LNCaP clone FGC (cell line): ENCODE measurements around the gene VPS39.

ENCODE experiments used
- DNase-seq: peaks from one replicate; pipeline ENCODE4 v3.0.0-alpha.2; 2011; ENCODE audit warnings: low read depth
- H3K4me3 ChIP-seq: 2 replicates; pipeline ENCODE4 v1.5.1; 2011; ENCODE audit warnings: mild to moderate bottlenecking, low read depth, low read length, control low read depth
- TF ChIP-seq, protein P1 (sequence below): IDR thresholded peaks from 2 replicates; pipeline ENCODE4 v1.5.1; 2012; ENCODE audit warnings: mild to moderate bottlenecking; ENCODE audit not compliant: control insufficient read depth, insufficient read depth; ENCODE audit errors: extremely low read depth

Gene VPS39

DNA sequence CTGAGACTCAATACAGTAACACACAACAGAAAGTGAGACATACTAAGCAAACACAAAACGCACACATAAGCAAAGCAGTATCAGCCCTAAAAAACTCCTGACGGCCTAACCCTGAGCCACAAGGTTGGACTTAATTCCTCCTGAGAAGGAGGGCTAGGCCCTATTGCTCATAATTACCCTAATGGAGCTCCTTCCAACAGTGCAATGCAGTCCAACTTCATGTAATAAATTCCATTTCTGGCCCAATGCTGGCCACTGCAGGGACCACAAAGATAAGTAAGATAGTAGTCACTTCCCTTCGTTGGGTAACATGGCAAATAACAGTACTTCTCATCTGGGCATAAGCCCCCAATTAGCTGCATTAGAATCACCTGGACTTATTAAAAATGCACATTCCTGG, 4.2 kb downstream of the VPS39 start:
- DNase-seq, result no peak
- TF ChIP-seq, protein P1, sequence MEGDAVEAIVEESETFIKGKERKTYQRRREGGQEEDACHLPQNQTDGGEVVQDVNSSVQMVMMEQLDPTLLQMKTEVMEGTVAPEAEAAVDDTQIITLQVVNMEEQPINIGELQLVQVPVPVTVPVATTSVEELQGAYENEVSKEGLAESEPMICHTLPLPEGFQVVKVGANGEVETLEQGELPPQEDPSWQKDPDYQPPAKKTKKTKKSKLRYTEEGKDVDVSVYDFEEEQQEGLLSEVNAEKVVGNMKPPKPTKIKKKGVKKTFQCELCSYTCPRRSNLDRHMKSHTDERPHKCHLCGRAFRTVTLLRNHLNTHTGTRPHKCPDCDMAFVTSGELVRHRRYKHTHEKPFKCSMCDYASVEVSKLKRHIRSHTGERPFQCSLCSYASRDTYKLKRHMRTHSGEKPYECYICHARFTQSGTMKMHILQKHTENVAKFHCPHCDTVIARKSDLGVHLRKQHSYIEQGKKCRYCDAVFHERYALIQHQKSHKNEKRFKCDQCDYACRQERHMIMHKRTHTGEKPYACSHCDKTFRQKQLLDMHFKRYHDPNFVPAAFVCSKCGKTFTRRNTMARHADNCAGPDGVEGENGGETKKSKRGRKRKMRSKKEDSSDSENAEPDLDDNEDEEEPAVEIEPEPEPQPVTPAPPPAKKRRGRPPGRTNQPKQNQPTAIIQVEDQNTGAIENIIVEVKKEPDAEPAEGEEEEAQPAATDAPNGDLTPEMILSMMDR, result no peak
- H3K4me3 ChIP-seq, result no peak overlapping the region

DNA sequence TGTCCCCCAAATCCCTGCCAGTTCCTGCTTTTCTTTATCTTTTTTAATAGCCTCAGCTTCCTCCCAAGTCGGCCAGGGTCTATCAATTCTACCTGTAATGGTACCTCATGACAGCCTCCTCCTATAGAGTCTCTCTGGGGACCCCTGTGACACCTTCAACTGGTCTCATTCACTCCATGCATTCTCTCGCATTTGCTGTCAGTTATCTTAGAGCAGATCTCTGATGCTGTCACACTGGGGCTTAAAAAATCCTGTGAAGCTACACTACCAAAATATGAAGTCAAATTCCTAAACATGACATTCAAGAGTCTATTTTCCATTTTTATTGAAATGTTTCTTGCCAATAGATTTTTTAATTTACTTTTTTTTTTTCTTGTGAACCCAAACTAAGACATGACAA, 5.5 kb downstream of the VPS39 start:
- no peak overlapping the region for H3K4me3 ChIP-seq
- no peak for DNase-seq
- TF ChIP-seq, protein P1, result no peak

DNA sequence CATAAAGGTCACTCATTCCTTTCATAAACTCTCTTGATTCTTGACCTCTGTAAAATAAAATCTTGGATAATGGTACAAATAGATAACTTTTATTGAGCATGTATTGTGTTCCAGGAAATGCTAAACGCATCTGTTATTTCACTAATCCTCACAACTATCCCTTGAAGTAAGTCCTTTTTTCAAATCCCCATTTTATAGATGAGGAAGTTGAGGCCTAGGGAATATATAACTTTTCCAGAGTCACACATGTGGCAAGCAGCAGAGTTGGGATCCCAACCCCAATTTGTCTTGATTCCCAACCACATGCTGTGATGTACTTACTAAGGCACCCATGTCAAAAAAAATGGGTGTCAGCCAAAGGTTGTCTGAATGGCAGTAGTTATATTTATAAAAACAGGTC, 6.3 kb downstream of the VPS39 start:
- TF ChIP-seq, protein P1, result no peak
- H3K4me3 ChIP-seq, result no peak overlapping the region
- no peak for DNase-seq

- TF ChIP-seq, protein P1, result no peak
Measured at GRCh38 chr15:42199126-42199525, 9.0 kb downstream of the VPS39 start.

DNA sequence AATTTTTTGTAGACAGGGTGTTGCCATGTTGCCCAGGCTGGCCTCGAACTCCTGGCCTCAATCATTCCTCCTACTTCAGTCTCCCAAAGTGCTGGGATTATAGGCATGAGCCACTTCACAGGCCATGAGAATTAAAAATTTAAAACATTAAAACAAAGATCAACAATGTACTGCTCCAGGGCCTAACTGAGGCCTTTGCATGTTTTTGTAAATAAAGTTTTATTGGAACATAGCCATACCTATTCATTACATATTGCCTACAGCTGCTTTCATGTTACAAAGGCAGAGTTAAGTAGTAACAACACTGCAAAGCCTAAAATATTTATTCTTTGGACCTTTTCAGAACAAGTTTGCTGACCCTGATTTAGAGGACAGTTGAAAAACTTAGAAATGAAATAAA, 9.6 kb downstream of the VPS39 start:
- DNase-seq, result no peak
- no peak overlapping the region for H3K4me3 ChIP-seq
- TF ChIP-seq, protein P1, result no peak

More at GRCh38 chr15:42199126-42199525, 9.0 kb downstream of the VPS39 start:
- H3K4me3 ChIP-seq, result no peak overlapping the region
- no peak for DNase-seq

DNA sequence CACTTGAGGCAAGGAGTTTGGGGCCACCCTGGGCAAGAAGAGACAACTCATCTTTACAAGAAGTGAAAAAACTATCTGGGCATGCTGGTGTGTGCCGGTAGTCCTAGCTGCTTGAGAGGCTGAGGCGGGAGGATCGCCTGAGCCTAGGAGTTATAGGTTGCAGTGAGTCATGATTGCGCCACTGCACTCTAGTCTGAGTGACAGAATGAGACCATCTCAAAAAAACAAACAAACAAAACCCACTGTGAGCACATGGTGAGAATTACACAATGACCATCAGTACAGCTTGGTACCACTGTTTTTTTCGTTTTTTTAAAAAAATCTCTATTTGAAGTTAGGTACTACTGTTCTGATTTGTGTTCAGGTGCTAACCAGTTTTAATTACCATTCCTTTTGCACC, 13.6 kb downstream of the VPS39 start:
- no peak overlapping the region for H3K4me3 ChIP-seq
- TF ChIP-seq, protein P1, result no peak
- no peak for DNase-seq

GRCh38 chr15:42193383-42193782, 14.7 kb downstream of the VPS39 start:
- no peak for DNase-seq

More at GRCh38 chr15:42193383-42193782, 14.7 kb downstream of the VPS39 start:
- TF ChIP-seq, protein P1, result no peak
- no peak overlapping the region for H3K4me3 ChIP-seq
